ENCODE data around the gene NIPSNAP3A. TPM values are rescaled to one million over a fixed set of nuclear protein-coding genes. Genes with fewer than 3 reads are reported as not detected.

NIPSNAP3A gene
- total RNA-seq, 1 experiment from 2014 or later, result 17.4 TPM

DNA sequence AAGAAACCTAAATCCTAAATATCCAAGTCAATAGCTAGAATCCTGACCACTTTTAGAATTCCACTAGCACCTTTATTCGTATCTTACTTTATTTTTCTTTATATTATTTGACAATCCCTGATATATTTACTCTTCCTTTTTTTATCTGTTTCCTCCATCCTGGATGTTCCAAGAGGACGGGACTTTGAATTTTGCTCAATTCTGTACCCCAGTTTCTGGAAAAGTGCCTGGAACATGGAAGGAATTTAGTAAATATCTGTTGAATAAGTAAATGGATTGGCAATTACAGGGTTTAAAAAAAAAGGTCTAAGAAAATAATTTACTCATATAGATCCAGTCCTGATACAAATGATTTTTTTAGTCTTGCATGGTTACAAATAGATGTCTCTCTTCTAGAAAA, 1.2 kb upstream of the NIPSNAP3A start:
- no peak for DNase-seq (ENCODE audit: low read depth, low spot score)
- intact Hi-C loops (cut with micrococcal nuclease; ENCODE audit: unreplicated experiment) (no loop called here), in situ Hi-C loops (cut with HindIII; ENCODE audit: low pct_unique_long_range_greater_than_20kb, low sequenced_read_pairs) (no loop called here)
- H3K27me3 ChIP-seq (ENCODE audit: control insufficient read depth, insufficient read depth, low read length), result no peaks in the 10 kb centered on the region
- H3K36me3 ChIP-seq (ENCODE audit: control insufficient read depth, insufficient read depth, low read length), result peaks cover 3% of the 10 kb centered on the region; the same call in 1 of the 2 replicates
- no peak for TF ChIP-seq SIN3A (IDR thresholded peaks at IDR 0.05; ENCODE audit: borderline replicate concordance, insufficient read depth, low read depth, low read length)
- TF ChIP-seq, protein P1, sequence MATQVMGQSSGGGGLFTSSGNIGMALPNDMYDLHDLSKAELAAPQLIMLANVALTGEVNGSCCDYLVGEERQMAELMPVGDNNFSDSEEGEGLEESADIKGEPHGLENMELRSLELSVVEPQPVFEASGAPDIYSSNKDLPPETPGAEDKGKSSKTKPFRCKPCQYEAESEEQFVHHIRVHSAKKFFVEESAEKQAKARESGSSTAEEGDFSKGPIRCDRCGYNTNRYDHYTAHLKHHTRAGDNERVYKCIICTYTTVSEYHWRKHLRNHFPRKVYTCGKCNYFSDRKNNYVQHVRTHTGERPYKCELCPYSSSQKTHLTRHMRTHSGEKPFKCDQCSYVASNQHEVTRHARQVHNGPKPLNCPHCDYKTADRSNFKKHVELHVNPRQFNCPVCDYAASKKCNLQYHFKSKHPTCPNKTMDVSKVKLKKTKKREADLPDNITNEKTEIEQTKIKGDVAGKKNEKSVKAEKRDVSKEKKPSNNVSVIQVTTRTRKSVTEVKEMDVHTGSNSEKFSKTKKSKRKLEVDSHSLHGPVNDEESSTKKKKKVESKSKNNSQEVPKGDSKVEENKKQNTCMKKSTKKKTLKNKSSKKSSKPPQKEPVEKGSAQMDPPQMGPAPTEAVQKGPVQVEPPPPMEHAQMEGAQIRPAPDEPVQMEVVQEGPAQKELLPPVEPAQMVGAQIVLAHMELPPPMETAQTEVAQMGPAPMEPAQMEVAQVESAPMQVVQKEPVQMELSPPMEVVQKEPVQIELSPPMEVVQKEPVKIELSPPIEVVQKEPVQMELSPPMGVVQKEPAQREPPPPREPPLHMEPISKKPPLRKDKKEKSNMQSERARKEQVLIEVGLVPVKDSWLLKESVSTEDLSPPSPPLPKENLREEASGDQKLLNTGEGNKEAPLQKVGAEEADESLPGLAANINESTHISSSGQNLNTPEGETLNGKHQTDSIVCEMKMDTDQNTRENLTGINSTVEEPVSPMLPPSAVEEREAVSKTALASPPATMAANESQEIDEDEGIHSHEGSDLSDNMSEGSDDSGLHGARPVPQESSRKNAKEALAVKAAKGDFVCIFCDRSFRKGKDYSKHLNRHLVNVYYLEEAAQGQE (IDR thresholded peaks at IDR 0.05; ENCODE audit: insufficient read depth in 1 of 2, low read depth in 2 of 2, low read length in 1 of 2), result no peak
- TF ChIP-seq, protein P2, sequence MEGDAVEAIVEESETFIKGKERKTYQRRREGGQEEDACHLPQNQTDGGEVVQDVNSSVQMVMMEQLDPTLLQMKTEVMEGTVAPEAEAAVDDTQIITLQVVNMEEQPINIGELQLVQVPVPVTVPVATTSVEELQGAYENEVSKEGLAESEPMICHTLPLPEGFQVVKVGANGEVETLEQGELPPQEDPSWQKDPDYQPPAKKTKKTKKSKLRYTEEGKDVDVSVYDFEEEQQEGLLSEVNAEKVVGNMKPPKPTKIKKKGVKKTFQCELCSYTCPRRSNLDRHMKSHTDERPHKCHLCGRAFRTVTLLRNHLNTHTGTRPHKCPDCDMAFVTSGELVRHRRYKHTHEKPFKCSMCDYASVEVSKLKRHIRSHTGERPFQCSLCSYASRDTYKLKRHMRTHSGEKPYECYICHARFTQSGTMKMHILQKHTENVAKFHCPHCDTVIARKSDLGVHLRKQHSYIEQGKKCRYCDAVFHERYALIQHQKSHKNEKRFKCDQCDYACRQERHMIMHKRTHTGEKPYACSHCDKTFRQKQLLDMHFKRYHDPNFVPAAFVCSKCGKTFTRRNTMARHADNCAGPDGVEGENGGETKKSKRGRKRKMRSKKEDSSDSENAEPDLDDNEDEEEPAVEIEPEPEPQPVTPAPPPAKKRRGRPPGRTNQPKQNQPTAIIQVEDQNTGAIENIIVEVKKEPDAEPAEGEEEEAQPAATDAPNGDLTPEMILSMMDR (IDR thresholded peaks at IDR 0.05), result no peak
- no peak for TF ChIP-seq TCF7L2 (IDR thresholded peaks at IDR 0.05; ENCODE audit: low read depth, low read length)
- no peak for TF ChIP-seq POLR2AphosphoS5 (IDR thresholded peaks at IDR 0.05; ENCODE audit: low read depth, low read length)
- H3K4me3 ChIP-seq (ENCODE audit: low read depth in 2 of 2, low read length in 2 of 2), result no peak overlapping the region
- H3K4me1 ChIP-seq (ENCODE audit: control insufficient read depth, insufficient read depth, low read length), result peaks cover 8% of the 10 kb centered on the region
- no peak overlapping the region for H3K27ac ChIP-seq (ENCODE audit: low read length)
- BruUV-seq (replicated peaks), result no TSS peak
- ChIA-PET CTCF (no interaction called here), POLR2A (no interaction called here)
- no peak for ATAC-seq
- H3K9me3 ChIP-seq (ENCODE audit: control insufficient read depth, insufficient read depth, low read depth, low read length), result no peaks in the 10 kb centered on the region

DNA sequence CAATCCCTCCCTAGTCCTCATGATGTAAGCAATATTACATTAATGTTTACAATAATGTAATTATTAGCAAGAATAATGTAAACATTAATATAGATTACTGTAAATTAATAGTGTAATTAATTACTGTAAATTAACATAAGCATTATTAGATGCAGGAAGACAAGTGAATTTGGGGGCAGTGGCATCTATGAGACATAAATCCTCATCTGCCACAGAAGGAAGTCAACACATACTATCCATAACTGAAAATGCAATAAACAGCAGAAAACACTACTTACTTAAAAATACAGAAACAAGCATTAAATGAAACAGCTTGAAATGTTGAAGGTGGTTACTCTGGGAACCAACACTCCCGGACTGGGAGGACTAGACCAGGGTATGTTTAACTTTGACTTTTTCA, 685 bp upstream of the NIPSNAP3A start:
- Histone ChIP-seq H3K4me1 (ENCODE audit: control insufficient read depth, insufficient read depth, low read length) (peaks cover 8% of the 10 kb centered on the region), H3K27ac (ENCODE audit: low read length) (peak overlapping the region; percentile 88), H3K27me3 (ENCODE audit: control insufficient read depth, insufficient read depth, low read length) (no peaks in the 10 kb centered on the region), H3K4me3 (ENCODE audit: low read depth in 2 of 2, low read length in 2 of 2) (peak overlapping the region; percentile 78 to 87), H3K36me3 (ENCODE audit: control insufficient read depth, insufficient read depth, low read length) (peaks cover 3% of the 10 kb centered on the region; the same call in 1 of the 2 replicates), H3K9me3 (ENCODE audit: control insufficient read depth, insufficient read depth, low read depth, low read length) (no peaks in the 10 kb centered on the region)
- TF ChIP-seq, protein P2 (IDR thresholded peaks at IDR 0.05), result no peak
- TF ChIP-seq, protein P1 (IDR thresholded peaks at IDR 0.05; ENCODE audit: insufficient read depth in 1 of 2, low read depth in 2 of 2, low read length in 1 of 2), result no peak
- TF ChIP-seq SIN3A (IDR thresholded peaks at IDR 0.05; ENCODE audit: borderline replicate concordance, insufficient read depth, low read depth, low read length) (no peak), TCF7L2 (IDR thresholded peaks at IDR 0.05; ENCODE audit: low read depth, low read length) (no peak), POLR2AphosphoS5 (IDR thresholded peaks at IDR 0.05; ENCODE audit: low read depth, low read length) (no peak)
- in situ Hi-C loops (cut with HindIII; ENCODE audit: low pct_unique_long_range_greater_than_20kb, low sequenced_read_pairs) (no loop called here), intact Hi-C loops (cut with micrococcal nuclease; ENCODE audit: unreplicated experiment) (no loop called here)
- ATAC-seq (no peak), DNase-seq (ENCODE audit: low read depth, low spot score) (no peak)
- no TSS peak for BruUV-seq (replicated peaks)
- ChIA-PET CTCF (interaction anchor here (0.6 kb wide), 1 partner anchor 17 kb away, joined by 3 read pairs; no protein-coding TSS in a partner anchor), POLR2A (no interaction called here)

All from Panc1 (cell line).